WTC11 (cell line): ENCODE measurements around the gene BRINP1. TPM values are rescaled to one million over a fixed set of nuclear protein-coding genes. Genes with fewer than 3 reads are reported as not detected.

Experiments used
- ATAC-seq: fragments of 200-7000 bp; cut with Tn5 transposase; 2 replicates; pipeline ENCODE4 v1.10.0; 2021; ENCODE audit warnings: mild to moderate bottlenecking, moderate library complexity
- CTCF ChIA-PET: fragments of 300-600 bp; sonication (Branson Sonifier 250); formaldehyde crosslinking; loops from one replicate; lab custom pipeline; 2021; ENCODE audit warnings: antibody characterized with exemption; lab: Charles Lee
- POLR2A ChIA-PET: fragments of 350-600 bp; sonication (Branson Sonifier 250); formaldehyde crosslinking; loops from one replicate; lab custom pipeline; 2021; ENCODE audit warnings: antibody characterized with exemption; lab: Charles Lee
- DNase-seq: peaks from one replicate; pipeline ENCODE4 v3.0.0; 2021; ENCODE audit warnings: low spot score
- H3K27ac Mint-ChIP-seq: 2 replicates; pipeline ENCODE4 v1.8.0; 2021; ENCODE audit warnings: mixed read lengths
- H3K27me3 Mint-ChIP-seq: 2 replicates; pipeline ENCODE4 v1.8.0; 2021; ENCODE audit warnings: low read depth, mild to moderate bottlenecking, moderate library complexity, mixed read lengths
- H3K36me3 Mint-ChIP-seq: 2 replicates; pipeline ENCODE4 v1.8.0; 2021; ENCODE audit warnings: mixed read lengths
- H3K4me1 Mint-ChIP-seq: 2 replicates; pipeline ENCODE4 v1.8.0; 2022; ENCODE audit warnings: mixed read lengths
- H3K4me3 Mint-ChIP-seq: 2 replicates; pipeline ENCODE4 v1.8.0; 2021; ENCODE audit warnings: mild to moderate bottlenecking, moderate library complexity, mixed read lengths
- H3K9me3 Mint-ChIP-seq: 2 replicates; pipeline ENCODE4 v1.8.0; 2021; ENCODE audit warnings: mixed read lengths
- AFF4 ChIP-seq: sonication (generic); formaldehyde crosslinking; IDR thresholded peaks from 2 replicates; pipeline ENCODE4 v1.8.1; 2023; ENCODE audit warnings: mild to moderate bottlenecking, missing genetic modification reagents, borderline replicate concordance
- ATF1 ChIP-seq: sonication (generic); formaldehyde crosslinking; IDR thresholded peaks from 2 replicates; pipeline ENCODE4 v1.8.1; 2023; ENCODE audit warnings: mild to moderate bottlenecking, moderate library complexity, missing genetic modification reagents
- CBFB ChIP-seq: sonication (generic); formaldehyde crosslinking; IDR thresholded peaks from 2 replicates; pipeline ENCODE4 v1.8.1; 2022; ENCODE audit warnings: mild to moderate bottlenecking, low read depth, missing genetic modification reagents
- E2F1 ChIP-seq: sonication (generic); formaldehyde crosslinking; IDR thresholded peaks from 2 replicates; pipeline ENCODE4 v1.8.0; 2022; ENCODE audit warnings: mild to moderate bottlenecking, missing genetic modification reagents
- HMGXB4 ChIP-seq: sonication (generic); formaldehyde crosslinking; IDR thresholded peaks from 2 replicates; pipeline ENCODE4 v1.8.1; 2023; ENCODE audit warnings: mild to moderate bottlenecking, moderate library complexity, missing genetic modification reagents
- IRF1 ChIP-seq: sonication (generic); formaldehyde crosslinking; IDR thresholded peaks from 2 replicates; pipeline ENCODE4 v1.8.0; 2023; ENCODE audit warnings: missing genetic modification reagents
- MLX ChIP-seq: sonication (generic); formaldehyde crosslinking; IDR thresholded peaks from 2 replicates; pipeline ENCODE4 v1.8.1; 2023; ENCODE audit warnings: mild to moderate bottlenecking, missing genetic modification reagents, moderate library complexity
- NFATC4 ChIP-seq: fragments of 250-450 bp; sonication (Bioruptor Pico); IDR thresholded peaks from 2 replicates; pipeline ENCODE4 v1.9.0; 2021; ENCODE audit warnings: mild to moderate bottlenecking
- NFE2L1 ChIP-seq: sonication (generic); formaldehyde crosslinking; IDR thresholded peaks from 2 replicates; pipeline ENCODE4 v1.8.1; 2023; ENCODE audit warnings: missing genetic modification reagents
- PRDM15 ChIP-seq: sonication (generic); formaldehyde crosslinking; IDR thresholded peaks from 2 replicates; pipeline ENCODE4 v1.8.0; 2022; ENCODE audit warnings: missing genetic modification reagents
- USF1 ChIP-seq: sonication (generic); formaldehyde crosslinking; IDR thresholded peaks from 2 replicates; pipeline ENCODE4 v1.8.0; 2022; ENCODE audit warnings: mild to moderate bottlenecking, missing genetic modification reagents
- ZMAT4 ChIP-seq: fragments of 250-450 bp; sonication (Bioruptor Pico); IDR thresholded peaks from 2 replicates; pipeline ENCODE4 v1.9.0; 2021; ENCODE audit warnings: mild to moderate bottlenecking
- total RNA-seq: library from RNA; stranded (reverse); gene quantifications from 3 replicates; pipeline ENCODE4 v1.2.3, GENCODE V29; 2021

Gene BRINP1
- total RNA-seq, 1 experiment from 2014 or later, result 19.5 TPM

- TF ChIP-seq IRF1 (CRISPR knock-in tag) (no peak), NFE2L1 (no peak), E2F1 (CRISPR knock-in tag) (no peak), USF1 (CRISPR knock-in tag) (no peak), ATF1 (CRISPR knock-in tag) (no peak), ZMAT4 (CRISPR knock-in tag) (no peak)
These were observed 11.7 kb downstream of the BRINP1 start (continued) for GRCh38 chr9:119357336-119358096.

- POLR2A ChIA-PET, result no interaction called here
- Mint-ChIP-seq H3K4me3 (peak overlapping the region; percentile 35; the same call in 1 of the 2 replicates), H3K36me3 (no peaks in the 10 kb centered on the region), H3K9me3 (no peaks in the 10 kb centered on the region), H3K27me3 (no peaks in the 10 kb centered on the region; the same call in 1 of the 2 replicates), H3K27ac (0 out of 2 replicates have a peak overlapping the region, but pooled peaks have one; percentile 6), H3K4me1 (peaks cover 67% of the 10 kb centered on the region)
- peak; percentile 88 for ATAC-seq
- TF ChIP-seq MLX (CRISPR knock-in tag), result no peak
- TF ChIP-seq PRDM15 (CRISPR knock-in tag), result peak; percentile 49; the same call in 1 of the 2 replicates
- peak; percentile 61 for DNase-seq
- CTCF ChIA-PET, result interaction anchor here (1.0 to 2.9 kb wide), 7 partner anchors 9 to 66 kb away, joined by 3 to 12 read pairs (median 7); no protein-coding TSS in a partner anchor
These were observed 19.8 kb downstream of the BRINP1 start for GRCh38 chr9:119349351-119349825.

GRCh38 chr9:119343059-119343990, 25.9 kb downstream of the BRINP1 start:
- H3K27me3 Mint-ChIP-seq, result no peaks in the 10 kb centered on the region; the same call in 1 of the 2 replicates
- TF ChIP-seq HMGXB4 (CRISPR knock-in tag) (no peak), AFF4 (CRISPR knock-in tag) (no peak), NFATC4 (CRISPR knock-in tag) (no peak), CBFB (no peak)
- TF ChIP-seq, all 79 proteins: peak for 0
- Mint-ChIP-seq H3K4me1 (peaks cover 76% of the 10 kb centered on the region), H3K27ac (no peak overlapping the region), H3K36me3 (no peaks in the 10 kb centered on the region), H3K4me3 (no peak overlapping the region), H3K9me3 (no peaks in the 10 kb centered on the region)
- ATAC-seq (no peak), DNase-seq (no peak)
- ChIA-PET POLR2A (no interaction called here), CTCF (no interaction called here)
